SK-N-SH treated with all-trans-retinoic acid at 6 μM for 48 hours (cell line): Measurements from ENCODE around the gene KRT72.

Experiments
- ARNTL ChIP-seq: fragments of 450-650 bp; formaldehyde crosslinking; IDR thresholded peaks from 2 replicates; pipeline ENCODE4 v1.5.0; 2020; ENCODE audit warnings: low read depth, mild to moderate bottlenecking, moderate library complexity, borderline replicate concordance
- ESRRG ChIP-seq: fragments of 250-450 bp; sonication (Bioruptor Pico); IDR thresholded peaks from 2 replicates; pipeline ENCODE4 v1.6.1; 2021; ENCODE audit warnings: mild to moderate bottlenecking
- GLIS3 ChIP-seq: fragments of 250-450 bp; sonication (Bioruptor Pico); IDR thresholded peaks from 2 replicates; pipeline ENCODE4 v1.5.0; 2020; ENCODE audit warnings: mild to moderate bottlenecking, moderate library complexity
- ISL1 ChIP-seq: fragments of 250-450 bp; sonication (Bioruptor Pico); IDR thresholded peaks from 2 replicates; pipeline ENCODE4 v2.1.2; 2022; ENCODE audit warnings: mild to moderate bottlenecking, moderate library complexity
- PPARA ChIP-seq: fragments of 250-450 bp; sonication (Bioruptor Pico); IDR thresholded peaks from 2 replicates; pipeline ENCODE4 v1.5.0; 2020; ENCODE audit warnings: mild to moderate bottlenecking, borderline replicate concordance
- TCF4 ChIP-seq: fragments of 250-450 bp; sonication (Bioruptor Pico); IDR thresholded peaks from 2 replicates; pipeline ENCODE4 v1.8.0; 2021; ENCODE audit warnings: mild to moderate bottlenecking, moderate library complexity, borderline replicate concordance
- ZFP3 ChIP-seq: fragments of 250-450 bp; sonication (Bioruptor Pico); IDR thresholded peaks from 2 replicates; pipeline ENCODE4 v1.5.0; 2020; ENCODE audit warnings: mild to moderate bottlenecking, moderate library complexity
- ZFP30 ChIP-seq: fragments of 450-650 bp; formaldehyde crosslinking; IDR thresholded peaks from 2 replicates; pipeline ENCODE4 v1.5.0; 2022; ENCODE audit warnings: mild to moderate bottlenecking, moderate library complexity
- ZNF70 ChIP-seq: fragments of 450-650 bp; formaldehyde crosslinking; IDR thresholded peaks from 2 replicates; pipeline ENCODE4 v1.5.0; 2020; ENCODE audit warnings: mild to moderate bottlenecking, moderate library complexity
- TF ChIP-seq, protein P1 (sequence below): fragments of 250-450 bp; sonication (Bioruptor Pico); IDR thresholded peaks from 2 replicates; pipeline ENCODE4 v1.5.0; 2020; ENCODE audit warnings: mild to moderate bottlenecking, moderate library complexity
- TF ChIP-seq, protein P2 (sequence below): fragments of 250-450 bp; sonication (Bioruptor Pico); IDR thresholded peaks from 2 replicates; pipeline ENCODE4 v1.8.0; 2020; ENCODE audit warnings: mild to moderate bottlenecking, moderate library complexity, borderline replicate concordance
- TF ChIP-seq, protein P3 (sequence below): fragments of 250-450 bp; sonication (Bioruptor Pico); IDR thresholded peaks from 2 replicates; pipeline ENCODE4 v1.8.0; 2021; ENCODE audit warnings: low read depth, mild to moderate bottlenecking, moderate library complexity, borderline replicate concordance

DNA sequence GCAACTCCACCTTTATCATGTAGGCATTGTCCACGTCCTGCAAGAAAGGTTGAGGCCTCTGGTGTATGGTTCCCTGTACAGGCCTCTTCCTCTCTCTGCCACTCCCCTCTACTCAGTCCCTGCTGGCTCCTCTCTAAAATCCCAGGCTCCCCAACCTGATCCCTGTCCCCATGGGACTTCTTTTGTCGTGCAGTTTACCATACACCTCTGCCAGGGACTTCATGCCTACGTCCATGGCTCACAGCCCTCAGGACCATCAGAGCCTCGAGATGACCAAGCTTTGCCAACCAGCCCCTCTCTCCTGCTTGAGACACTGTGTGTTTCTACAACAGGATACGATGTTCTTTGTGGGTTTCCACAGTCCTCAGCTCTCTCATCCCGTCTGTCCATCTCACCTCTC lies 47.8 kb upstream of the KRT72 start:
- TF ChIP-seq ZFP30 (CRISPR knock-in tag) (no peak), PPARA (CRISPR knock-in tag) (no peak), ZFP3 (CRISPR knock-in tag) (no peak), ARNTL (CRISPR knock-in tag) (no peak), GLIS3 (CRISPR knock-in tag) (no peak), TCF4 (CRISPR knock-in tag) (no peak), ISL1 (no peak), ESRRG (no peak), ZNF70 (CRISPR knock-in tag) (no peak)
- TF ChIP-seq, protein P1, sequence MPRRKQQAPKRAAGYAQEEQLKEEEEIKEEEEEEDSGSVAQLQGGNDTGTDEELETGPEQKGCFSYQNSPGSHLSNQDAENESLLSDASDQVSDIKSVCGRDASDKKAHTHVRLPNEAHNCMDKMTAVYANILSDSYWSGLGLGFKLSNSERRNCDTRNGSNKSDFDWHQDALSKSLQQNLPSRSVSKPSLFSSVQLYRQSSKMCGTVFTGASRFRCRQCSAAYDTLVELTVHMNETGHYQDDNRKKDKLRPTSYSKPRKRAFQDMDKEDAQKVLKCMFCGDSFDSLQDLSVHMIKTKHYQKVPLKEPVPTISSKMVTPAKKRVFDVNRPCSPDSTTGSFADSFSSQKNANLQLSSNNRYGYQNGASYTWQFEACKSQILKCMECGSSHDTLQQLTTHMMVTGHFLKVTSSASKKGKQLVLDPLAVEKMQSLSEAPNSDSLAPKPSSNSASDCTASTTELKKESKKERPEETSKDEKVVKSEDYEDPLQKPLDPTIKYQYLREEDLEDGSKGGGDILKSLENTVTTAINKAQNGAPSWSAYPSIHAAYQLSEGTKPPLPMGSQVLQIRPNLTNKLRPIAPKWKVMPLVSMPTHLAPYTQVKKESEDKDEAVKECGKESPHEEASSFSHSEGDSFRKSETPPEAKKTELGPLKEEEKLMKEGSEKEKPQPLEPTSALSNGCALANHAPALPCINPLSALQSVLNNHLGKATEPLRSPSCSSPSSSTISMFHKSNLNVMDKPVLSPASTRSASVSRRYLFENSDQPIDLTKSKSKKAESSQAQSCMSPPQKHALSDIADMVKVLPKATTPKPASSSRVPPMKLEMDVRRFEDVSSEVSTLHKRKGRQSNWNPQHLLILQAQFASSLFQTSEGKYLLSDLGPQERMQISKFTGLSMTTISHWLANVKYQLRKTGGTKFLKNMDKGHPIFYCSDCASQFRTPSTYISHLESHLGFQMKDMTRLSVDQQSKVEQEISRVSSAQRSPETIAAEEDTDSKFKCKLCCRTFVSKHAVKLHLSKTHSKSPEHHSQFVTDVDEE (CRISPR knock-in tag), result no peak
- TF ChIP-seq, protein P2, sequence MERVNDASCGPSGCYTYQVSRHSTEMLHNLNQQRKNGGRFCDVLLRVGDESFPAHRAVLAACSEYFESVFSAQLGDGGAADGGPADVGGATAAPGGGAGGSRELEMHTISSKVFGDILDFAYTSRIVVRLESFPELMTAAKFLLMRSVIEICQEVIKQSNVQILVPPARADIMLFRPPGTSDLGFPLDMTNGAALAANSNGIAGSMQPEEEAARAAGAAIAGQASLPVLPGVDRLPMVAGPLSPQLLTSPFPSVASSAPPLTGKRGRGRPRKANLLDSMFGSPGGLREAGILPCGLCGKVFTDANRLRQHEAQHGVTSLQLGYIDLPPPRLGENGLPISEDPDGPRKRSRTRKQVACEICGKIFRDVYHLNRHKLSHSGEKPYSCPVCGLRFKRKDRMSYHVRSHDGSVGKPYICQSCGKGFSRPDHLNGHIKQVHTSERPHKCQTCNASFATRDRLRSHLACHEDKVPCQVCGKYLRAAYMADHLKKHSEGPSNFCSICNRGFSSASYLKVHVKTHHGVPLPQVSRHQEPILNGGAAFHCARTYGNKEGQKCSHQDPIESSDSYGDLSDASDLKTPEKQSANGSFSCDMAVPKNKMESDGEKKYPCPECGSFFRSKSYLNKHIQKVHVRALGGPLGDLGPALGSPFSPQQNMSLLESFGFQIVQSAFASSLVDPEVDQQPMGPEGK (CRISPR knock-in tag), result no peak
- TF ChIP-seq, protein P3, sequence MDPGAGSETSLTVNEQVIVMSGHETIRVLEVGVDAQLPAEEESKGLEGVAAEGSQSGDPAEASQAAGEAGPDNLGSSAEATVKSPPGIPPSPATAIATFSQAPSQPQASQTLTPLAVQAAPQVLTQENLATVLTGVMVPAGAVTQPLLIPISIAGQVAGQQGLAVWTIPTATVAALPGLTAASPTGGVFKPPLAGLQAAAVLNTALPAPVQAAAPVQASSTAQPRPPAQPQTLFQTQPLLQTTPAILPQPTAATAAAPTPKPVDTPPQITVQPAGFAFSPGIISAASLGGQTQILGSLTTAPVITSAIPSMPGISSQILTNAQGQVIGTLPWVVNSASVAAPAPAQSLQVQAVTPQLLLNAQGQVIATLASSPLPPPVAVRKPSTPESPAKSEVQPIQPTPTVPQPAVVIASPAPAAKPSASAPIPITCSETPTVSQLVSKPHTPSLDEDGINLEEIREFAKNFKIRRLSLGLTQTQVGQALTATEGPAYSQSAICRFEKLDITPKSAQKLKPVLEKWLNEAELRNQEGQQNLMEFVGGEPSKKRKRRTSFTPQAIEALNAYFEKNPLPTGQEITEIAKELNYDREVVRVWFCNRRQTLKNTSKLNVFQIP (CRISPR knock-in tag), result no peak
